GM18519 (cell line): Measurements from ENCODE around the gene CCDC198.
A peak's percentile ranks its signal among the peaks of the same experiment; 100 is the strongest.

Experiments used
- ATAC-seq: cut with Tn5 transposase; IDR thresholded peaks from one replicate; pipeline ENCODE4 v1.9.1; 2021; ENCODE audit warnings: mild to moderate bottlenecking, moderate library complexity; ENCODE audit not compliant: unreplicated experiment, low FRiP score

Gene CCDC198

GRCh38 chr14:57493467-57494181 lies at the start of gene CCDC198:
TSS of gene CCDC198 (minus strand) at chr14:57493857. CDS start at chr14:57493715, 142 bp downstream.
- no peak for ATAC-seq

- ATAC-seq, result peak; percentile 49
These were observed 39.6 kb upstream of the CCDC198 start for GRCh38 chr14:57533214-57533613.

- no peak for ATAC-seq
These were observed 36.9 kb upstream of the CCDC198 start for GRCh38 chr14:57530571-57530970.

GRCh38 chr14:57526942-57527341 lies 33.3 kb upstream of the CCDC198 start:
- ATAC-seq, result no peak

- ATAC-seq, result no peak
These were observed 25.4 kb upstream of the CCDC198 start for GRCh38 chr14:57519043-57519442.

- ATAC-seq, result no peak
These were observed 18.6 kb upstream of the CCDC198 start for GRCh38 chr14:57512220-57512619.

- ATAC-seq, result no peak
These were observed 15.1 kb upstream of the CCDC198 start for GRCh38 chr14:57508756-57509155.

- no peak for ATAC-seq
These were observed 9.1 kb upstream of the CCDC198 start for GRCh38 chr14:57502586-57503254.

- no peak for ATAC-seq
These were observed 7.4 kb upstream of the CCDC198 start for GRCh38 chr14:57501039-57501557.

GRCh38 chr14:57498659-57499058 lies 5.0 kb upstream of the CCDC198 start:
- ATAC-seq, result no peak

GRCh38 chr14:57498035-57498434 lies 4.4 kb upstream of the CCDC198 start:
- ATAC-seq, result no peak

GRCh38 chr14:57495416-57495815 lies 1.8 kb upstream of the CCDC198 start:
- no peak for ATAC-seq

GRCh38 chr14:57492859-57493258 lies 798 bp downstream of the CCDC198 start:
- ATAC-seq, result no peak

- no peak for ATAC-seq
These were observed 2.0 kb downstream of the CCDC198 start for GRCh38 chr14:57491640-57492039.

GRCh38 chr14:57487771-57488170 lies 5.9 kb downstream of the CCDC198 start:
- ATAC-seq, result no peak

GRCh38 chr14:57486767-57487379 lies 6.8 kb downstream of the CCDC198 start:
- no peak for ATAC-seq

GRCh38 chr14:57485635-57486034 lies 8.0 kb downstream of the CCDC198 start:
- peak; percentile 93 for ATAC-seq

- ATAC-seq, result no peak
These were observed 11.5 kb downstream of the CCDC198 start for GRCh38 chr14:57482120-57482519.

GRCh38 chr14:57480051-57480450 lies 13.6 kb downstream of the CCDC198 start:
- no peak for ATAC-seq

- no peak for ATAC-seq
These were observed 14.5 kb downstream of the CCDC198 start for GRCh38 chr14:57479197-57479596.

GRCh38 chr14:57478050-57478449 lies 15.6 kb downstream of the CCDC198 start:
- ATAC-seq, result no peak
